ENCODE measurements around the gene EEF1G. TPM values are rescaled to one million over a fixed set of nuclear protein-coding genes. Genes with fewer than 3 reads are reported as not detected.

Gene EEF1G
- total RNA-seq, 3 donors from 2014 or later (not counting 1 experiment from before 2014, with no cell fraction given): 628 to 754 (median 714) TPM

DNA sequence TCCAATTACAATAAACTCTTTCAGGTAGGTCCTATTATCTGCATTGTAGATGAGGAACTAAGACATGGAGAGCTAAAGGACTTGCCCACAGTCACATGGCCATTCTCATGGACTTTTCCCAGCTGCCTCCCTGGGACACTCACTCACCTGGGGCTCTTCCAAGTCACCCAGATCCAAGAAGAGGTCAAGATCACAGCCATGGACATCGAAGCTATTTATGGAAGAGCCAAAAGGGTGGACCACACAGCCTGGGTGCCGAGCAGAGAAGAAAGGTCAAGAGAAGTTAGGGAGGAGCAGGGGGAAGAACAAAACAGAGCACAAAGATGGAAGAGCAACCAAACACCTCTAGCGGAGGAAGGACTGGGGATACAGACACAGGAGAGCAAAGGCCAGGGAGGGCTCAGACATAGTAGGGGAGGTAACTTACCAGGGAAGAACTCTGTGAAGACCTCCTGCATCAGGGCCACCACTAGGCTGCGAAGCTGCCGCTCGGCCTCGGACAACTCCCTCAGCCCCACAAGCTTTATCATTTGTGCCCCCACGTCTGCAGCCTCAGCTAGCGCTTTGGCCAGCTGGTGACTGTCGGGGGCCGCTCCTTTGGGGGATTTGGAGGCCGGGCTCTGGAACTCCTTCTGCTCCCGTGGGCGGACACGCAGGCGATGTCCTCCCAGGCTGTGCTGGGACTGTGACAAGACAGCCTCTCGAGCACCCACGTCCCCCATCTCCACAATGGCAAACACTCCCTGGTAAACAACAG lies 7.4 kb upstream of the EEF1G start:
- no peak overlapping the region for H3K4me3 ChIP-seq (ENCODE audit: low read length)
- Mint-ChIP-seq H3K4me1 (no peaks in the 10 kb centered on the region), H3K9me3 (no peaks in the 10 kb centered on the region), H3K36me3 (no peaks in the 10 kb centered on the region), H3K4me3 (no peak overlapping the region), H3K27me3 (ENCODE audit: low read depth in 2 of 2) (no peaks in the 10 kb centered on the region), H3K27ac (no peak overlapping the region)
- no peaks in the 10 kb centered on the region for H3K9me3 ChIP-seq (ENCODE audit: control insufficient read depth, insufficient read depth, low read length)
- no peak for DNase-seq
- no peaks in the 10 kb centered on the region for H3K4me1 ChIP-seq (ENCODE audit: control insufficient read depth, insufficient read depth, low read length)
- TF ChIP-seq, protein P1, sequence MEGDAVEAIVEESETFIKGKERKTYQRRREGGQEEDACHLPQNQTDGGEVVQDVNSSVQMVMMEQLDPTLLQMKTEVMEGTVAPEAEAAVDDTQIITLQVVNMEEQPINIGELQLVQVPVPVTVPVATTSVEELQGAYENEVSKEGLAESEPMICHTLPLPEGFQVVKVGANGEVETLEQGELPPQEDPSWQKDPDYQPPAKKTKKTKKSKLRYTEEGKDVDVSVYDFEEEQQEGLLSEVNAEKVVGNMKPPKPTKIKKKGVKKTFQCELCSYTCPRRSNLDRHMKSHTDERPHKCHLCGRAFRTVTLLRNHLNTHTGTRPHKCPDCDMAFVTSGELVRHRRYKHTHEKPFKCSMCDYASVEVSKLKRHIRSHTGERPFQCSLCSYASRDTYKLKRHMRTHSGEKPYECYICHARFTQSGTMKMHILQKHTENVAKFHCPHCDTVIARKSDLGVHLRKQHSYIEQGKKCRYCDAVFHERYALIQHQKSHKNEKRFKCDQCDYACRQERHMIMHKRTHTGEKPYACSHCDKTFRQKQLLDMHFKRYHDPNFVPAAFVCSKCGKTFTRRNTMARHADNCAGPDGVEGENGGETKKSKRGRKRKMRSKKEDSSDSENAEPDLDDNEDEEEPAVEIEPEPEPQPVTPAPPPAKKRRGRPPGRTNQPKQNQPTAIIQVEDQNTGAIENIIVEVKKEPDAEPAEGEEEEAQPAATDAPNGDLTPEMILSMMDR (IDR thresholded peaks at IDR 0.05): no peak
- intact Hi-C loops (cut with micrococcal nuclease): no loop called here
- no peaks in the 10 kb centered on the region for H3K27me3 ChIP-seq (ENCODE audit: control insufficient read depth, insufficient read depth, low read length)
- ATAC-seq: no peak
- H3K36me3 ChIP-seq (ENCODE audit: control insufficient read depth, insufficient read depth, low read length): peaks cover 38% of the 10 kb centered on the region
- 96% methylated on average over 18 of the region's 18 CpGs for WGBS (ENCODE audit: insufficient coverage)
- no peak overlapping the region for H3K27ac ChIP-seq (ENCODE audit: low read length)

- Mint-ChIP-seq H3K9me3 (no peaks in the 10 kb centered on the region), H3K27ac (no peak overlapping the region), H3K4me1 (peaks cover 7 to 15% of the 10 kb centered on the region in 2 donors), H3K27me3 (ENCODE audit: low read depth in 2 of 2) (no peaks in the 10 kb centered on the region), H3K36me3 (no peaks in the 10 kb centered on the region), H3K4me3 (no peak overlapping the region)
- no peaks in the 10 kb centered on the region for H3K27me3 ChIP-seq (ENCODE audit: control insufficient read depth, insufficient read depth, low read length)
- no peak overlapping the region for H3K27ac ChIP-seq (ENCODE audit: low read length)
- H3K9me3 ChIP-seq (ENCODE audit: control insufficient read depth, insufficient read depth, low read length): no peaks in the 10 kb centered on the region
- no peak for DNase-seq
- peaks cover 35% of the 10 kb centered on the region for H3K36me3 ChIP-seq (ENCODE audit: control insufficient read depth, insufficient read depth, low read length)
- no peak overlapping the region for H3K4me3 ChIP-seq (ENCODE audit: low read length)
- TF ChIP-seq, protein P1 (IDR thresholded peaks at IDR 0.05): no peak
- H3K4me1 ChIP-seq (ENCODE audit: control insufficient read depth, insufficient read depth, low read length): peaks cover 11% of the 10 kb centered on the region
- intact Hi-C loops (cut with micrococcal nuclease): no loop called here
- WGBS (ENCODE audit: insufficient coverage): 92% methylated on average over 2 of the region's 2 CpGs
- no peak for ATAC-seq
Observed at GRCh38 chr11:62579252-62579651, 5.6 kb upstream of the EEF1G start.

- Histone ChIP-seq H3K36me3 (ENCODE audit: control insufficient read depth, insufficient read depth, low read length) (peaks cover 33% of the 10 kb centered on the region), H3K27me3 (ENCODE audit: control insufficient read depth, insufficient read depth, low read length) (no peaks in the 10 kb centered on the region), H3K9me3 (ENCODE audit: control insufficient read depth, insufficient read depth, low read length) (no peaks in the 10 kb centered on the region), H3K4me1 (ENCODE audit: control insufficient read depth, insufficient read depth, low read length) (peaks cover 13% of the 10 kb centered on the region), H3K27ac (ENCODE audit: low read length) (no peak overlapping the region), H3K4me3 (ENCODE audit: low read length) (no peak overlapping the region)
- no peak overlapping the region for H3K4me3 Mint-ChIP-seq
- H3K27ac Mint-ChIP-seq: no peak overlapping the region
- H3K9me3 Mint-ChIP-seq: no peaks in the 10 kb centered on the region
- no peaks in the 10 kb centered on the region for H3K27me3 Mint-ChIP-seq (ENCODE audit: low read depth in 2 of 2)
- H3K4me1 Mint-ChIP-seq: peaks cover 14 to 22% of the 10 kb centered on the region in 2 donors
- H3K36me3 Mint-ChIP-seq: no peaks in the 10 kb centered on the region
- no peak for ATAC-seq
- intact Hi-C loops (cut with micrococcal nuclease): no loop called here
- 93% methylated on average over 11 of the region's 11 CpGs for WGBS (ENCODE audit: insufficient coverage)
- TF ChIP-seq, protein P1 (IDR thresholded peaks at IDR 0.05): no peak
- DNase-seq: no peak
Observed at GRCh38 chr11:62578541-62578940, 4.8 kb upstream of the EEF1G start.

All from natural killer cell (primary cell).